Activated CD8-positive, alpha-beta T cell treated with anti-CD3 and anti-CD28 coated beads for 36 hours (primary cell): ENCODE results near the gene CNGA3. TPM values are rescaled to one million over a fixed set of nuclear protein-coding genes. Genes with fewer than 3 reads are reported as not detected.
"Not testable (repeated sequence)": the region's sequence is repeated elsewhere in the genome, so short reads cannot be mapped to it uniquely, and the experiment has no call there.

ENCODE experiments used
- ATAC-seq: fragments of 200-7000 bp; cut with Tn5 transposase; one replicate; pipeline ENCODE4 v1.10.0; 2021; ENCODE audit warnings: mild to moderate bottlenecking, moderate library complexity
- CTCF ChIA-PET: fragments of 350-600 bp; sonication (Branson Sonifier 250); formaldehyde crosslinking; loops from one replicate; lab custom pipeline; 2021; ENCODE audit warnings: antibody characterized with exemption; lab: Charles Lee
- POLR2A ChIA-PET: fragments of 350-600 bp; sonication (Branson Sonifier 250); formaldehyde crosslinking; loops from one replicate; lab custom pipeline; 2021; ENCODE audit warnings: antibody characterized with exemption; lab: Charles Lee
- DNase-seq: peaks from one replicate; pipeline ENCODE4 v3.0.0-alpha.2; 2020
- H3K27ac Mint-ChIP-seq: one replicate; pipeline ENCODE4 v1.8.0; 2021; ENCODE audit warnings: mild to moderate bottlenecking, mixed read lengths
- H3K27me3 Mint-ChIP-seq: one replicate; pipeline ENCODE4 v1.8.0; 2021; ENCODE audit warnings: mixed read lengths
- H3K36me3 Mint-ChIP-seq: one replicate; pipeline ENCODE4 v1.8.0; 2021; ENCODE audit warnings: low read depth, mixed read lengths
- H3K4me1 Mint-ChIP-seq: one replicate; pipeline ENCODE4 v1.8.0; 2021; ENCODE audit warnings: low read depth, mixed read lengths
- H3K4me3 Mint-ChIP-seq: one replicate; pipeline ENCODE4 v1.8.0; 2021; ENCODE audit warnings: mild to moderate bottlenecking, moderate library complexity, mixed read lengths
- H3K9me3 Mint-ChIP-seq: one replicate; pipeline ENCODE4 v1.8.0; 2021; ENCODE audit warnings: mixed read lengths
- CTCF ChIP-seq: fragments of 200-600 bp; IDR thresholded peaks from one replicate; pipeline ENCODE4 v1.8.0; 2022; ENCODE audit warnings: antibody characterized with exemption, mild to moderate bottlenecking
- intact Hi-C: fragments of 100-400 bp; cut with micrococcal nuclease; formaldehyde crosslinking; loops from one replicate; pipeline ENCODE4 v1.10.0; 2022
- total RNA-seq, 2 experiments: library from RNA; stranded (reverse); gene quantifications; one replicate each; pipeline ENCODE4 v1.2.3, GENCODE V29; 2021

CNGA3 gene
- total RNA-seq, 2 experiments from 2014 or later, result not detected

GRCh38 chr2:98314251-98314650 lies 32.0 kb upstream of the CNGA3 start:
- TF ChIP-seq CTCF, result no peak
- no peak overlapping the region for H3K27ac Mint-ChIP-seq
- intact Hi-C loops, result no loop called here
- H3K4me3 Mint-ChIP-seq, result no peak overlapping the region
- ChIA-PET CTCF (no interaction called here), POLR2A (no interaction called here)
- ATAC-seq (no peak), DNase-seq (no peak)
- H3K9me3 Mint-ChIP-seq, result peaks cover 4% of the 10 kb centered on the region
- H3K36me3 Mint-ChIP-seq, result peaks cover under 1% of the 10 kb centered on the region
- H3K27me3 Mint-ChIP-seq, result peaks cover 16% of the 10 kb centered on the region
- no peaks in the 10 kb centered on the region for H3K4me1 Mint-ChIP-seq

- intact Hi-C loops, result no loop called here
- CTCF ChIA-PET, result no interaction called here
Measured at GRCh38 chr2:98315957-98316356, 30.3 kb upstream of the CNGA3 start.

GRCh38 chr2:98317214-98317613 lies 29.0 kb upstream of the CNGA3 start:
- Mint-ChIP-seq H3K36me3 (peaks cover 10% of the 10 kb centered on the region), H3K4me3 (no peak overlapping the region), H3K27ac (no peak overlapping the region), H3K27me3 (peaks cover 14% of the 10 kb centered on the region), H3K9me3 (peaks cover 19% of the 10 kb centered on the region), H3K4me1 (no peaks in the 10 kb centered on the region)
- no peak for TF ChIP-seq CTCF
- ChIA-PET POLR2A (no interaction called here), CTCF (no interaction called here)
- no peak for DNase-seq
- intact Hi-C loops, result no loop called here
- ATAC-seq, result no peak

More at GRCh38 chr2:98315957-98316356, 30.3 kb upstream of the CNGA3 start:
- DNase-seq, result no peak
- Mint-ChIP-seq H3K4me1 (no peaks in the 10 kb centered on the region), H3K27me3 (peaks cover 13% of the 10 kb centered on the region), H3K4me3 (no peak overlapping the region), H3K9me3 (peaks cover 13% of the 10 kb centered on the region), H3K36me3 (peaks cover 6% of the 10 kb centered on the region), H3K27ac (no peak overlapping the region)
- POLR2A ChIA-PET, result no interaction called here
- no peak for ATAC-seq
- TF ChIP-seq CTCF, result no peak

- H3K4me1 Mint-ChIP-seq, CTCF ChIA-PET, POLR2A ChIA-PET, ATAC-seq, DNase-seq, H3K36me3 Mint-ChIP-seq, intact Hi-C loops, H3K27ac Mint-ChIP-seq, H3K4me3 Mint-ChIP-seq: not testable (repeated sequence)
- Mint-ChIP-seq H3K27me3 (peaks cover 16% of the 10 kb centered on the region), H3K9me3 (peaks cover 24% of the 10 kb centered on the region)
Measured at GRCh38 chr2:98320171-98320570, 26.1 kb upstream of the CNGA3 start.

- intact Hi-C loops, result no loop called here
- DNase-seq, result no peak
- Mint-ChIP-seq H3K4me1 (no peaks in the 10 kb centered on the region), H3K27me3 (peaks cover 10% of the 10 kb centered on the region), H3K27ac (no peak overlapping the region), H3K9me3 (peaks cover 21% of the 10 kb centered on the region), H3K4me3 (no peak overlapping the region), H3K36me3 (peaks cover 10% of the 10 kb centered on the region)
- ChIA-PET POLR2A (interaction anchor here (0.6 kb wide), 1 partner anchor 11 kb away, joined by 3 read pairs; no protein-coding TSS in a partner anchor), CTCF (interaction anchor here (1.3 to 1.6 kb wide), 3 partner anchors 43 to 62 kb away, joined by 3 to 4 read pairs (median 3); no protein-coding TSS in a partner anchor)
- no peak for ATAC-seq
- TF ChIP-seq CTCF, result no peak
Measured at GRCh38 chr2:98324181-98324580, 22.1 kb upstream of the CNGA3 start.
